Brain pericyte (primary cell): ENCODE data around the gene INPP5F.

Experiments
- DNase-seq: peaks from one replicate; pipeline ENCODE4 v3.0.0-alpha.2; 2012; ENCODE audit warnings: low read depth, low spot score

Gene INPP5F

DNA sequence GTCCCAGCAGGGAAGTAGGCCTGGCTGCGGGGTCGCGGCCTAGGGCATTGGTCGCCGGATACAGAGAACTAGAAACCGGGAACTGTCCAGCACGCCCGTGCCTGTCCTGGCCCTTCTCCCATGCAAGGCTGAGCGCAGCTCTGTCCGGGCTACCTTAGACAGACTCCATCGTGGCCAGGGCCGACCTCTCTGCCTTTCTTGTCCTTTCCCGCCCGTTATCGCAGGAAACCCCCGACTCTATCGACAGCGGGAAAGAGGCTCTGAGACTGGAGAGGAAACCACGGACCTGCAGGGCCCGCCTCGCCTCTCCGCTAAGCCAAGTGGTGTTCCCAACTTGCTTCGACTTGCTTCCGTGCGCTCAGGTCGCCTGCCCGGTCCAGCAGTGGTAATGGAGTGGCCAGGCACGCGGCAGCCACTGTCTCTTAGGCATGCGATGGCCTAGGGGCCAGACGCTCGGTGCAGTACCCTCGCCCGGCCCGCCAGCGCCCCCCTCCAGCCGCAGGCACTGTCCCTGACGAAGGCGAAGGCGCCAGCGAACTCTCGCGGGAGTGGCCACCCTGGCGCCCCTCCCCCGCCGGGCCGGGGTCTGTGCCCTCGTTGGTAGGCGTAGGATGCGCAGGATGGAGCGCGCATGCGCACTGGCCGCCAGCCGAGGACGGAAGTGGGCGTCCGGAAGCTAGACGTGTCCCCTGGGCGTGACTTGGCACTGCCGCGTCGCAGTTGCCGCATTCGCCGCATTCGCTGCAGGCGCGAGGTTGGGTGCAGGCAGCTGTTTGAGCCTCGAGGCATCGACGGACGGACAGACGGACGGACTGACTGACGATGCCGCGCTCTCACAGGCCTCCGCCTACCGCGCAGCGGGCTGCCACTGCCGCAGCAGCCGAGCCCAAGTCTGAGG, 92.4 kb downstream of the INPP5F start:
- peak; percentile 38 for DNase-seq

DNA sequence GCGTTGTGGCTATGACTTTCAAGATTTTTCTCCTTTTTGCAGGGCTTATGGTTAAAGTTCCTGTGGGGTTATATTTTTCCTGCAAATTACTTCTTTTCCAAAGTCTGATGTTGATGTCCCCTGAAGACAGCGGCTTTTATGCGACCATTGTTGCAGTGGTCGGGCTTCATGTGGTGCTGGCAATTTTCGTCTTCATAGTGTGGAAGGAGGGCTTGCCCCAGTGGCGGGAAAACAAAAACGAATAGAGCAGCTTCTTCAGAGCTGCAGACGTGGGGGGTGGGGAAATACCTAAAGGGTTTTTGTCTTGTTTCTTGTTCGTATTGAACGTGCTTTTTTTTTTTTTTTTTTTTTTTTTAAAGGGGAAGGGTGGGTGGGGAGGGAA, 93.0 kb downstream of the INPP5F start:
- no peak for DNase-seq

DNA sequence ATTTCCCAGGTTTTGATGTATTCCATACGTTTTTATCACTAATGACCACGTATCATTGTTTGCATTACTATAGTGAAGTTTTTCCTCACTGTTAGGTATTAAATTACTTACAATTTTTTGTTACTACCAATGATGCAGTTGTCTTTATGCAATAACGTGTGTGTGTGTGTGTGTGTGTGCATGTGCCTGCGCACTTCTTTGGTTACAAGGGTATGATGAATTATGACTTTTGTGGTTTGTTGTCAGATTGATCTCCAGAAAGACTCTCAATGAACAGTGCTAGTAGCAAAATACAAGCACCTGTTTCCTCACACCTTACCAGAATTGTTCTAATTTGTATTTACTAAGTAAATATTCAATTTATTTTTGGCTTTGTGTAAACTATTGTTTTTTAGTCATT, 95.3 kb downstream of the INPP5F start:
- DNase-seq: no peak

DNA sequence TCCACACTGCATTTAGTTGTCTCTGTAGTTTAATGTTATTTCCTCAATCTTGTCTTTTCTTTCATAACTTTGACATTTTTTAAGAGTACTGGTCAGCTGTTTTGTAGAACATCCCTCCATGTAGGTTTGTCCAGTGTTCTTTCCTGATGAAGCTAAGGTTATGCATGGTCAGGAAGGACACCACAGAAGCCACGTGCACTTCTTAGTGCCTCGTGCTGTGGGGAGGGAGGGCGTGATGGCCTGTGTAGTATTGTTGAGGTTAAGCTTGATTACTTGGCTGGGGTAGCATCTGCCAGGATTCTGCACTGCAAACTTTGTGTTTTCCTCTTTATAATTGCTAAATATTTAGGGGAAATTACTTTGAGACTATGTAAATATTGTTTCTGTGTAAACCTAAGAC, 98.4 kb downstream of the INPP5F start:
- no peak for DNase-seq

DNA sequence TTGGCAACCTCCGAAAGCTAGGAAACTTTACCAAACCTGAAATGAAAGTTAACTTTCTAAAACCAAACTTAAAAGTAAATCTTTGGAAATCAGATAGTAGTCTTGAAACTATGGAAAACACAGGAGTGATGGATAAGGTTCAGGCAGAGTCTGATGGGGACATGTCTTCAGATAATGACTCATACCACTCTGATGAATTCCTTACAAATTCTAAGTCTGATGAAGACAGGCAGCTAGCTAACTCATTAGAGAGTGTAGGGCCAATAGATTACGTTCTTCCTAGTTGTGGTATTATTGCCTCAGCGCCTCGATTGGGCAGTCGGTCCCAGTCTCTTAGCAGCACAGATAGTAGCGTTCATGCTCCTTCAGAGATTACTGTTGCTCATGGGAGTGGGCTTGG, 100.9 kb downstream of the INPP5F start:
- DNase-seq: no peak

DNA sequence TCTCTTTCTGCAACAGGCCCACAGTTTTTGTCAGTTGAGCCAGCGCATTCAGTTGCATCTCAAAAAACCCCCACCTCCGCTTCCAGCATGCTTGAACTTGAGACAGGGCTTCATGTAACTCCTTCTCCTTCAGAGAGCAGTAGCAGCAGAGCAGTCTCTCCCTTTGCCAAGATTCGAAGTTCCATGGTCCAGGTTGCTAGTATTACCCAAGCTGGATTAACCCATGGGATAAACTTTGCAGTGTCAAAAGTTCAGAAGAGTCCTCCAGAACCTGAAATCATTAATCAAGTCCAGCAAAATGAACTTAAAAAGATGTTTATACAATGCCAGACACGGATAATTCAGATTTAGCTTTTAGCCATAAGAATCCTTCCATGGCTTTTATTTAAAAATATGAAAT, 101.6 kb downstream of the INPP5F start:
- DNase-seq: no peak

DNA sequence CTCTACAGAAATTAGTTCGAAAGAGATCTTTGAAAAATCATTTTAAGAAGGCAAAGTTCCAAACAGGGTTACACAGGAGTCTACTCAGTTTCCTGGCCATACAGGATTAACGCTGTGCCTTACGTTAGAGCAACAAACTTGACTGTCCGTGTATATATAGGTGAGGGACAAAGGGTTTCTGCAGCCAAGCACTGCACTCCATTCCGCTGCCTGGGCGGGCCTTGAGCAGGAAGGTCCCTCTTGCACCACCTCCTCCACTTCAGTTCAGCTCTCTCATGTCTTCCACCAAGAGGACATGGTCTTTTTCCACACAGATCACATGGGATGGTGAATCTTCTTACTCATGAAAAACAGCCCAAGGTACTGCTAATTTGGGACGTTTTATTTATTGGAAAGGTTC, 103.6 kb downstream of the INPP5F start:
- DNase-seq: no peak

DNA sequence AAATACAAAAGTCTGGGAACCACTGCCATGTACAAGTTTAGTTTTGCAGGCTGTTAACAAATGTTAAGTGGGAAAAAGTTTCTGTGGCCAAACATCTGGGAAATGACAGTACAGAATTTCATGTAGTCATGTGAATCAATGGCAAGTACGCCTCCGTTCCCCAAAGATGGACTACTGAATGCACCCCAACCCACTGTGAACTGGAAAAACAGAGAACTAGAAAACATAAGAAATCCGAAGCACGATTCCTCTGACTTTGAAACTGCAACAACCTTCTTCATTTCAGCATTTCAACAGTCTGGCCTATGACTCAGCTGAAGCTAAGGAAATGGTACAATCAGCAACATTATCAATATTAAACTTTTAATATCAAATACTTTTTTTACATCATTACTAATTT, 105.0 kb downstream of the INPP5F start:
- no peak for DNase-seq

DNA sequence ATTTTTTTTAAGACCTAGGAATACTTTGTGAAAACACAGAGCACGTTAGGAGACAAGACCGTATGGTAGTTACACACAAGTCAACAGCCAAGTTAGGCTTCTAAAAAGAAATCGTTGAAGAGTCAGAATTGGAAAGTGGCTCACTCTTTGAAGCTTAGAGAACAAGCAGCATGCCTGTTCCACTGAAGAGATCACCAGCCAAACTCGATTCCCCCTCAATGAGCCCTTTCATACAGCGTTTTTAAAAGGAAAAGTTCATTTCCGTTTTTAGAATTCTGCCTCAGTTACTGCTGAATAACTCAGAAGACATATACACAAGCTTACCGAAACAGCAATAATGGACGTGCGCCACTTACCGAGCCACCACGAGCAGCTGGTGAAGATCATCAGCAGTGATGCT, 105.8 kb downstream of the INPP5F start:
- no peak for DNase-seq

DNA sequence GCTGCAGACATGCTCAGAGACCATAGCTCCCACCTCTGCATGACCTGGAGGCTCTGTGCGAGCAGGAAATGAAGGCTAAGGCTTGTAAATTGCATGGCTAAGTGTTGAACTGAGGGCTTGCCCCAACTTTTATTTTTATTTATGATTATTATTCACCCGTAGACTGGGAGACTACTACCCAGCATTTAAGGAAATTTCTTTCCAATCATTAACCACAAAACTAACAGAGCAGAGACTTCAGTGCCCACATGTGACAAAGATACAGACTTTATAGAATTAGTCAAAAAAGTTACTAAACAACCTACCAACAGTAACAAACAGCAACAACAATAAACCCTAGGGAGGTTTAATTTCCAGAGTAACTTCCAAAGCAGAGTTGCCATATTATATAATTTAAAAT, 107.1 kb downstream of the INPP5F start:
- no peak for DNase-seq

DNA sequence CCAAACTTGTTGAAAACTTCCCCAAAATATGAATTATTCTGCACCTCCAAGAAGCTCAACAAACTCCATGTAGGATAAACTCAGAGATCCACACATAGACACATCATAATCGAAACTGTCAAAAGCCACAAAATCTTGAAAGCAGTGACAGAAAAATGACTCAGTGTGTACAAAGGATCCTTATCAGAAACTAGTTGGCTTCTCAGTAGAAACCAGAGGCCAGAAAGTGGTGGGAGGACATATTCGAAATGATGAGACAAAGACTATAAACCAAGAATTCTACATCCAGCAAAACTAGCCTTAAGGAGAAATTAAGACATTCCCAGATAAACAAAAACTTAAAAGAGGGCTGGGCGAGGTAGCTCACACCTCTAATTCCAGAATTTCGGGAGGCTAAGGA, 108.3 kb downstream of the INPP5F start:
- DNase-seq: no peak

DNA sequence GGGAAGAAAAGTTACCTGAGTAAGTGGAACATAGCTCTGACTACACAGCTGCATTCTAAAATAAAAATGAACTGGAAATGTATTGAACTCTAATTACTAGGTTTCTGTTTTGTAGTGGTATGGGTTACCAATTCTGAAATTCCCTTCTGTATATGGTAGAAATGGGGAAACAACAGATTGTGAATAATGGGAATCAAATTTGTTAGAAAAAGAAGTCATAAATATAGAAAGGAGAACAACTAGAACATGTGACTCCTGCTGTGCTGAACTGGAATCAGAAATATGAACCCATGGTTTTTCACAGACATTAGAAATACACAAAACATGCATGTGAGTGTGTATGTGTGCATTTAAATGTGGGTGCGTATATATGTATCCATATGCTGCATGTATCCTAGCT, 119.8 kb downstream of the INPP5F start:
- no peak for DNase-seq

DNA sequence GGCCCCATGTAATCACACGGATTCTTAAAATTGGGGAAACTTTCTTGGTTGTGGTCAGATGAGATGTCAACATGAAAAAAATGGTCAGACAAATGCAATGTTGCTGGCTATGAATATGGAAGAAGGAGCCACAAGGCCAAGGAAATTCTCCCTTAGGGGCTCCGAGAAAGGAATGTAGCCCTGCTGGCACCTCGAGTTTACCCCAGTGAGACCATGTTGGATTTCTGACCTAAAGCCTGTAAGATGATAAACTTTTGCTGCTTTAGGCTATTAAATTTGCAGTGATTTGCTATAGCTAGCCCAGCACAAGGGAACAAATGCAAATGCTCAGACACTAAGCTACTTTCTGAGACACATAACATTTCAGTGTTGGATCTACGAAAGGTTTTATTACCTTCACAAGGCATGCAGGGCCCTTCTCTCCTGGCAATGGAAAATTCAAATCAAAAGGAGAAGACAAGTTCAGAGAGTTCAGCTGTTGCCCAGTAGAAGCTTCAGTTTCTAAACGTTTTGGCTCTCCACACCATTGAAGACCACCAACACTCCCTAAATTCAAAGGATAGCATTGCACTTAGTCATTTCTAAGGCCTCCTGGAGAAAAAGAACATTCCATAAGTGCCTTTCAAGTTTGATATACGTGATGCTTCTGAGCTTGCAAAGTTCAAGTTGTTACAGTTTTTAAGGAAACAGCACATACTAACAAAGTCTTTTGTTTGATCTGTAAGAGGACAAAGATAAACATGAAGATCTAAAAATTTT, 123.4 kb downstream of the INPP5F start:
- DNase-seq: no peak

DNA sequence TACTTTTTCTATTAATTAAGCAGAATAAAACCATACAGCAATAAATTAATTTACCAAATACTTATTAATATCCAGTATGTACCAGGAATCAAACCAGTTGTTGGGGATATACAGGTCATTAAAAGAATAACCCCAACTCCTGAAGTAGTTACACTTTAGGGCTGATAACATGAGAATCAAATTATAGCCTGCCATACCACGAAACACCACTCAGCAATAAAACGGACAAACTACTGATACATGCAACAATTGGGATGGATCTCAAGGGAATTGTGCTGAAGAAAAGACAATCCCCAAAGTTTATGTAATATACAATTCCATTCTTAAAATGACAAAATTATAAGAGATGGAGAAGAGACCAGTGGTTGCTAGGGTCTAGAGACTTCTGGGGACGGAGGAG, 124.1 kb downstream of the INPP5F start:
- no peak for DNase-seq

DNA sequence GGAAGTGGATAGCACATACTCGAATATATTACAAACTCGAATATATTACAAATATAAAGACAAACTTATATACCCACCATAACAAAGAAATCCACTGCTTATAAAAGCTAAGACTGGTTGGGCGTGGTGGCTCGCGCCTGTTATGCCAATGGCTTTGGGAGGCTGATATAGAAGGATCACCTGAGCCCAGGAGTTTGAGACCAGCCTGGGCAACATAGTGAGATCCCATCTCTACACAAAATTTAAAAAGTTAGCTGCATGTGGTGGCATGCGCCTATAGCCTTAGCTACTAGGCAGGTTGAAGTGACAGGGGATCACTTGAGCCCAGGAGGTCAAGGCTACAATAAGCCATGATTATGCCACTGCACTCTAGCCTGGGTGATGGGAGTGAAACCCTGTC, 126.4 kb downstream of the INPP5F start:
- no peak for DNase-seq

DNA sequence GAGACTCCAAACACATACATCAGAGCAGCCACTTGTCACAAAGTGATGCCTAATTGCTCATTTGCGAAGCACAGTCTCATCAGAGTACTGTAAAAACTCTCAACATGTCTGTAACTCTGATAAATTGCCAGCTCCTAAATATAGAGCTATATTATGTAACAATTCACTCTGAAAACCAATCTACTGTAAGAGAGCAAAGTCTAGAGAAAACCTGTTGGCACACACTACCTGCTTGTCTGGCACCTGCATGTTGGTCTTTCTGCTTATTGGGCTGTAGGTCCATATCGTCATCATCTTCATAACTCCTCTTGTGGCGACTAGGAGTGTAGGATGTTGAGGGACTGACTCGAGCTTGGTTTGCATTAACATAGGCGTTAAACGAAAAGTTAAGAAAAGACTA, 127.0 kb downstream of the INPP5F start:
- DNase-seq: no peak

DNA sequence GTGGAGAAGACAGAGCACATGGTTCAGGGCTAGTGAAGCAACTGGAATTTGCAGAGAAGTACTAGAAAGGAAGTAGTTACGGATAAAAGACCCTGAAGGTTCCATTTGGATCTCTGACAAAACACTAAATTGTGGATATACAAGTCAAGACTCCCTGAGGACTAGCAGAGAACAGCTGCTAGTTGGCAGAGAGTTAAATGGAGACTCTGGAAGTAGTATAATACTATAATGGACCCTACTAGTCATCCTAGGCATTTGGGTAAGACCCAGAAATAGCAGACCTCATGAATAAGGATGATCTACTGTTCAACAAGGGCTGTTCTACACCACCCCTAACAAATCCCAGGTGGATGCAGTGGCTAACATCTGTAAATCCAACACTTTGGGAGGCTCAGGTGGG, 127.7 kb downstream of the INPP5F start:
- no peak for DNase-seq

DNA sequence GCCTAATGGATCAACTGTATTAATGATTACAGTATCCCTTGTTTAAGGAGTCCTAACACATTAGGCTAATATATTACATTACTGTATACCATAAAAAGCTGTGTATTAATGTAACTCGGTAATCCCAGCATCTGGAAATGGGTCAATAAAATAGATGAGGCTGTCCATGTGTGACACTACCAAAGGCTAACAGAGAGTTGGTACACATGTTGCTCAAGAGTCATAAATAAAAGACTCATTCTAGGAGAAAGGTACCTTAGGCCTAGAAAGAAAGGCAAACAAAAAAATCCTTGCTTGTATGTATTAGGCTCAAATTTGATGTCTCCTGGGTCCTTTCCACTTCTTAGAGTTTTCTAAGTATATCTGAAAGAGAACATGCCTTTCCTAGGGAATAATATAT, 132.2 kb downstream of the INPP5F start:
- no peak for DNase-seq

DNA sequence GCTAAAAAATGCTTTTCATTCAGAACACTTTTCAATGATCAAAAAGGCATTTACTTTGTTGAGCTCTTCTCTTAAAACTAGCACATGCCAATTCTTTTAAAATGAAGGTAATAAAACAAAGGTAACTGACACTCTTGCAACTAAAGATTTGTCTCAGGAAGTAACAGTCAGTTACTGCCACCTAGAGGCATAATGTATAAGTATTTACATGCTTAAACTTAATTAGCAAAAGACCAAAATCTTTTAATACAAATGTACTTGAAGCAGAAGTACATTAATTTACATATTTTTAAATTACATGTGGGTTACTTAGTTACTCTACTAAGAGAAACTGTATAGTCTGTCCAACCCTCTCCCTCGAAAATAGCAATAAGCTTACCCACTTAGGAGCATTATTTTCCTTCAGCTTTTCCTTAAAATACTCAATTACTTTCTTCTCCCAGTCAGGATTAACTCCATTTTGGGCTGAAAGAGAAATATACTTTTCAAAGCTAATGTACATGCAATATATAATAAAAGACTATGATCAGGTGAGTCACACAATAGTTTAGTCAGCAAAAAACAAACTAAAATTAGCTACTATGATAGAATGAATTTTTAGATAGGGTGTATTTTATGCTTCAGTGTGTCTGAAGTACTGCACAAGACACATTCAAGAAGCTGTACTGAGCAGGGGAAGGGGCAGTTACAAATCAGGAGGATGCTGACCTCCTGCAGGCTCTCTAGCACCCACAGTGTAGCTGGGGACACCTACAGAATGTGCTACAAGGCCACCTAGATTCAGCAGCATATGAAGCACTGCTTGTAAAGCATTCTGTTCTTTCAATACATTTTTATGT, 133.8 kb downstream of the INPP5F start:
- no peak for DNase-seq

DNA sequence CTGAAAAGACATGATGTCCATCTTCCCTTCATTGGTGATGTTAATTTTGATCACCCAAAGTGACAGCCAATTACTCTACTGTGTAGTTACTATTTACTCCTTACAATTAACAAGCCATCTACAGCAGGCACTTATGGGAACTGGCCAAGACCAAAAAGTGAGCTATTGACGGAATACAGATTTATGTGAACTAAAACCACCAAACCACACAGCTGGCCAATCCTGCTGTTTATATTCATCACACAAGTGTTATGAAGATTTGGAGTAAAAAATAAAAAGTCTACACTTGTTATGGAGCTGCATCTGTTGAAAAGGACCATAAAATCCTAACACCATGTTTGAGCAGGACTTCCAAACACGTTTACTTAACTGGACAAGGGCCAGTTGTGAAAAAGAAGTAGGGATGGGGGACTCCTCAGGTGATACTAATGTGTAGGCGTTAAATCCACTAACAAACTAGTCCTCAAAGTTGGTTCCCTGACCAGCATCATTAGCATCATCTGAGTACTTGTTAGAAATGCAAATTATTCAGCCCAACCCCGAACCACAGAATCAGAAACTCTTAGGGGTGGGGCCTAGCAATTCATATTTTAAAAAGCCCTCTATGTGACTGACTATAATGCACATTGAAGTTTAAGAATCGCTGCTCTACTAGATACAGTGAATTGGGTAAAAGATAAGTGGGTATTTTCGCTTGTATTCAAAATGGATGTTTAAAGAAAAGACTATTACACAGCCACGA, 135.2 kb downstream of the INPP5F start:
- DNase-seq: no peak

DNA sequence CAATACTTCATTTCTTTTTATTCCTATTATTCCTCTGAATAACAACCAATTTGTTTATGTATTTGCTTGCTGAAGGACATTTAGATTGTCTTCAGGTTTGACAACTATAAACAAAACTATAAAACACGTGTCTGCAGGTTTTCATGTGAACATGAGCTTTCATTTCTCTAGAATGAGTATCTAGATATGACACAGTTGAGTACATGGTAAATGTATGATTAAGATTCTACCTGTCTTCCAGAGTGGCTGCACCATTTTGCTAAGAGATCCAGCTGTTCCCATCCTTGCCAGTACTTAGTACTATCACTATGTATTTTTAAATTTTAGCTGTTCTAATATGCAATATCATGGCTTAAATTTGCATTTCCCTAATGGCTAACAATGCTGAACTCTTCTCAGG, 136.7 kb downstream of the INPP5F start:
- no peak for DNase-seq
